HepG2 (cell line): ENCODE measurements around the gene NSD1. TPM values are rescaled to one million over a fixed set of nuclear protein-coding genes. Genes with fewer than 3 reads are reported as not detected.

Experiments
- FOXK1 ChIP-seq: sonication (generic); formaldehyde crosslinking; IDR thresholded peaks from 2 replicates; pipeline ENCODE4 v1.4.0; 2020; ENCODE audit warnings: low read depth, missing genetic modification reagents, borderline replicate concordance
- NR2F1 ChIP-seq, 2 experiments: fragments of 450-650 bp in 1 of 2; formaldehyde crosslinking in 1 of 2; IDR thresholded peaks; 2 replicates each; pipeline versions ENCODE4 v1.5.0 to v1.6.1; 2016 to 2020; ENCODE audit warnings: mild to moderate bottlenecking in 1 of 2, missing compliant biosample characterization in 1 of 2, missing genetic modification reagents in 1 of 2, moderate library complexity in 1 of 2
- PBX2 ChIP-seq: IDR thresholded peaks from 2 replicates; pipeline ENCODE4 v1.6.1; 2016; ENCODE audit warnings: control low read depth
- PHF21A ChIP-seq: sonication (generic); formaldehyde crosslinking; IDR thresholded peaks from 2 replicates; pipeline ENCODE4 v1.5.0; 2020; ENCODE audit warnings: mild to moderate bottlenecking, missing genetic modification reagents
- PRDM4 ChIP-seq: sonication (generic); formaldehyde crosslinking; IDR thresholded peaks from 2 replicates; pipeline ENCODE4 v1.9.0; 2021; ENCODE audit warnings: missing genetic modification reagents, borderline replicate concordance
- TFAP4 ChIP-seq: sonication (generic); IDR thresholded peaks from 2 replicates; pipeline ENCODE4 v1.6.1; 2016; ENCODE audit warnings: low read depth, borderline replicate concordance
- ZNF512B ChIP-seq: sonication (generic); formaldehyde crosslinking; IDR thresholded peaks from 2 replicates; pipeline ENCODE4 v1.5.1; 2020; ENCODE audit warnings: missing genetic modification reagents, mild to moderate bottlenecking, borderline replicate concordance
- polyA plus RNA-seq, 8 experiments: library from polyadenylated mRNA; depleted of rRNA in 3 of 8; stranded (reverse) in 7 of 8; unstranded in 1 of 8; fragments of >200 nt; fragmentation: Illumina TruSeq in 4 of 8; extraction: Trizol in 4 of 8; gene quantifications; 2 replicates each; pipeline versions ENCODE4 v1.2.1 to v1.2.3, GENCODE V29; 2011 to 2016; ENCODE audit warnings: low read depth in 4 of 8, missing spikeins in 1 of 8, mixed read lengths in 1 of 8; ENCODE audit not compliant: insufficient read depth in 1 of 8
- total RNA-seq, 5 experiments: library from RNA; depleted of rRNA; stranded (reverse); fragments of >200 nt; fragmentation: Illumina TruSeq; extraction: Trizol; gene quantifications; 2 replicates each; pipeline ENCODE4 v1.2.3, GENCODE V29; 2016; ENCODE audit warnings: low read depth in 1 of 5

The NSD1 gene
- total and polyA plus RNA-seq, 2 of the 13 experiments (the other 11 are each of a cell fraction or from before 2014, with no cell fraction given): 0.01 to 0.09 TPM

GRCh38 chr5:177105691-177106476 is 27.7 kb upstream of the NSD1 start (continued):
- TF ChIP-seq FOXK1 (CRISPR knock-in tag) (no peak; the same call in 1 of the 2 replicates), PBX2 (CRISPR knock-in tag) (no peak), ZNF512B (CRISPR knock-in tag) (no peak), TFAP4 (peak; percentile 31; the same call in 1 of the 2 replicates), NR2F1 (CRISPR knock-in tag; IDR thresholded peaks at IDR 0.05) (no peak; a peak in 1 of 4 replicates), PRDM4 (no peak), PHF21A (CRISPR knock-in tag) (peak; percentile 45; the same call in 1 of the 2 replicates)
